Measurements from ENCODE around the gene NFKBIE.
A peak's percentile ranks its signal among the peaks of the same experiment; 100 is the strongest.

Gene NFKBIE

GRCh38 chr6:44224029-44224964, 41.1 kb downstream of the NFKBIE start:
- FAIRE-seq = no peak

DNA sequence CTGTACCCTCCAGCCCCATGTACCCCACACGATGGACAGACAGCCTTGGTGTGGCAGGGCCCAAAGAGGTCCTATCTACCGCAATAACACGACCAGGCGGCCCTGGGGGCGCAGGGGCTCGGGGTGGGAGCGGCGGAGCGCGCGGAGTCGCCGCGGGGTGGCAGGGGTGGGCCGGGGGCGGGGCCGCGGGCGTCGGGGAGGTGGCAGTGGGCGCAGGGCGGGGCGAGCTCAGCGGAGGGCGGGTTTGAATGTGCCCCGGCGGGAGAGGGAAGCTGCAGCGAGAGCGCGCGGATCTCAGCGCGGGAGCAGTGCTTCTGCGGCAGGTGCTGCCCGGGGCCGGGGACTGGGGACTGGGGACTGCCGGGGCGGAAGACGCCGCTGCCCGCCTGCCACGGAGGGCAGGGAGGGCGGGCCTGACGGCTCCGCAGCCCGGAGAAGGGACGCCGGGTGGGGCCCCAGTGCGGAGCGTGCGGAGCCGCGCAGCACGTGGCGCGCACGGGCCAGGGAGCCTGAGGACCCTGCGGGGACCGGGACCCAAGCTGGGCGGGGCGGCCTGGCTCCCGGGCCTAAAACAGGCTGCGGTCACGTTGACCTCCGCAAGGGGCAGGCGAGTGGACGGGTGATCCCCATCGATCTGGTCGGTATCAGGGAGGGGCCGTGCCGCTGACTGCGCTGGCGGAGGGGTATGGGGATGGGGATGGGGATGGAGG, 41.9 kb downstream of the NFKBIE start, which contains the start of gene SLC29A1:
SLC29A1 (plus strand) TSS at position 277 of the 710 bp plus-strand sequence. CDS start 3,719 bp downstream, outside the sequence.
- no peak for FAIRE-seq

- no peak for FAIRE-seq
These were observed 42.6 kb downstream of the NFKBIE start for GRCh38 chr6:44222486-44223318.

DNA sequence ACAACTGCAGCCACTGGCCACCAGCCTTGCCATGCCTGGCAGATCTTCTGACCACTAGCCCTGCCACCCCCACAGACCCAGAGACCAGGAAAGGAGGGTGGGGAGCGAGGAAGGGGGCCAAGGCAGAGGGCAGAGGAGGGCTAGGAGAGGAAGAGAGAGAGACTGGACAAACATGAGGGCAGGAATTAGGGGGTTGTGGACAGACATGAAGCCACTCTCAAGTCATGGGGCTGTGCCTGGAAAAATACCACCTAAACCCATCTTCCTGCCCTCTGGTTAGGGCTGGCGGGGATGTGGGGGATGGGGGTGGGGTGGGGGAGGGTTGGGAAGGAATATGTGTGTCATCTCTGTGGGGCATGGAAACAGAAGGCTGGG, 43.4 kb downstream of the NFKBIE start:
- no peak for FAIRE-seq

GRCh38 chr6:44221291-44221960, 43.9 kb downstream of the NFKBIE start:
- FAIRE-seq = peak; percentile 21

- FAIRE-seq = no peak
These were observed 44.4 kb downstream of the NFKBIE start for GRCh38 chr6:44220913-44221290.

- no peak for FAIRE-seq
These were observed 45.3 kb downstream of the NFKBIE start for GRCh38 chr6:44219815-44220784.

DNA sequence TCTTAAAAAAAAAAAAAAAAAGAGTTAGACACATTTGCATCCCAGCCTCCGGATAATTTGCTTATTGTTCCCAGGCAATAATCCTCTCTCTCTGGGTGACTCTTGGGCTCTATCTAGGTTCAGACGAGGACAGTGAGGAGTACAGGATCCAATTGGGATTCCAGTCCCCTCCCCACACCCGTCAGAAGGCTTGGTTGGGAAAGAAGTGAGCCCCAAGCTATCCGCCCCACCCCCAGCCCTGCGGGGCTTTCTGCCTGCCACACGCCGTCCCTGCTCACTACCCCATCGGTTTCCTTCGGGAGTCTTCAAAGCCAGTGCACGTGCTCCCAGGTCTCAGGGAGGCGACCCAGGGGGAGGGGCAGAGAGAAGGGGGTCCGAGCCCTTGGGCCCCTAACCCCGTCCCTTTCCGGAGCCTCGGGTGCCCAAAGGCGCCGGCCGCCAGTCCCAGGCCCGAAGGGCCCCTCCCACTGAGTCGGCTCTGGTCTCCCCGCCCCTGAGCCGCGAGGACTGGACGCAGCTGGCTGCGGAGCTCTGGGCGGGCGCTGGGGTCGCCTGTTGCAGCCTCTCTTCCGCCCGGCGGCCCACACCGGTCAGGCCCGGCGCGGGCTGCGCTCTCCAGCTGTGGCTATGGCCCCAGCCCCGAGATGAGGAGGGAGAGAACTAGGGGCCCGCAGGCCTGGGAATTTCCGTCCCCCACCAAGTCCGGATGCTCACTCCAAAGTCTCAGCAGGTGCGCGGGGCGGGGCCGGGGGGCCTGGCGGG, 46.1 kb downstream of the NFKBIE start:
- no peak for FAIRE-seq

DNA sequence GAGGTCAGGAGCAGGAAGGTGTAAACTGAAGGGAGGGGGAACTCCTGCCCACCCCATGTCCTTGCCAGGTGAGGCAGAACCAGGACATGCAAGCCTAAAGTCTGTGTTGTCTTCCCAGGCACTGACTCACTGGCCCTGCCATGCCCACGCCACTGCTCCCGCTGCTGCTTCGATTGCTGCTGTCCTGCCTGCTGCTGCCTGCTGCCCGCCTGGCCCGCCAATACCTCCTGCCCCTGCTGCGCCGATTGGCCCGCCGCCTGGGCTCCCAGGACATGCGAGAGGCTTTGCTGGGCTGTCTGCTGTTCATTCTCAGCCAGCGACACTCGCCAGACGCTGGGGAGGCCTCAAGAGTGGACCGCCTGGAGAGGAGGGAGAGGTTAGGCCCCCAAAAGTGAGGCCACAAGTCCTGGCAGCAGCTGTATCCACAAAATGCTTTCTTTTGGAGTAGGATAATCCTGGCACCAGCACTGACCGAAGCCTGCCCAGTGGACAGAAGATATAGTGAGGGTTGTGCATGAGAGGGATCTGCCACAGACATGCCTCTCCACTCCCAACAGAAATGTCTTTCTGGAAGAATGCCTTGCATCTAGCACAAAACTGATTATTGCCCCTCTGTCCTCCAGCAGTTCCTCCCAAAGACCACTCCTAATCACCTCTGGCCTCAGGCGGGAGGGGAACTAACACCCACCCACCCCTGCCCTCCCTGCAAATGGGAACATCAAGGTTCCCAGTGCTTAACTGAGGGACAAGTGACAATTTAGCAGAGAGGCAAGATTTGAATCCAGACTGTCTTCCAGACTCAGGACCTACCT, 47.8 kb downstream of the NFKBIE start:
- FAIRE-seq = no peak

DNA sequence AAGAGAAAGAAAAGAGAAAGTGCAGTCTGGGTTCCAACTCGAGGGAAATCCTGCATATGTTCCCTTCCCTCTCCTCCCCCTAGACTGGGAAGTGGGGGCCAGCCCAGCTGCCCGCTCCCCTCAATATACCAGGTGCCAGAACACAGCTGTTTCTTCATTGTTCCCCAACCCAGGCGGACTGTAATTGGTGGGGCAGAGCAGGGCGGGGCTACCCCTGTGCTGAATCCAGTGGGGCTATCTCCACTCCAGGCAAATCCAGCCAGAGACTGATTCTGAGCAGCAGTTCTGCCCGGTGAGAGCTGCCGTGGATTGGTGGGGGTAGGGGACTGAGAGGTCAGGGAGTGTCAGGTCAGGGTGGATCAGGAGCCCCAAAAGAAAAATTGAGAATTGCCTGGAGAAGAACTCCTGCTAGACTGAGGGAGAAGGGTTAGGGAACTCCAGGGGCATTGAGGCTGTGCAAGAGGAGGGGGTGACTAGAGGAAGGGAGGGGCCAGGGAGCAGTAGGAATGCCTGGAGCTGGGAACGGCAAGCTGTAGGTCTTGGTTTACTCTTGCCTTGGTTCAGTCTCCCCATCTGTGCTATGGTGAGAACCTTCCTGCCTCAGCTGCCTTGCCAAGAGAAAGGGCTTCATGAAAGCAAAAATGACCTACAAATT, 48.5 kb downstream of the NFKBIE start, which contains the start of gene MYMX:
MYMX (plus strand) TSS at position 250 of the 655 bp plus-strand sequence. CDS start 546 bp downstream, outside the sequence.
- no peak for FAIRE-seq

GRCh38 chr6:44214307-44214706, 51.0 kb downstream of the NFKBIE start:
- FAIRE-seq = no peak

DNA sequence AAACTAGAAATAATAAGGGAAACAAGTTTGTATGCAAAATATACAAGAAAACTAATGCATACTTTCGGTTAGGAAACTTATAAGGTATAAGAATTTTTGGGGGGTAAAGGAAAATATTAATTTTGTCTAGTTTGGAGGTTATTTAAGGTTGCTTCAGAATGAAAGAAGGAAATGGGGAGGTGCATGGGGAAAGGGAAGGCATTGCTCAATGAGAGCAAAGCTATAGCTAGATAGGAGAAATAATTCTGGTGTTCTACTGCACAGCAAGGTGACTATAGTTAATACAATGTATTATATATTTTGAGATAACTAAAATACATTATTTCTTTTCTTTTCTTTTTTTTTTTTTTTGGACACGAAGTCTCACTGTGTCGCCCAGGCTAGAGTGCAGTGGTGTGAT, 54.1 kb downstream of the NFKBIE start:
- FAIRE-seq = no peak
